ENCODE measurements around the gene SMPD1. TPM values are rescaled to one million over a fixed set of nuclear protein-coding genes. Genes with fewer than 3 reads are reported as not detected.

SMPD1 gene
- total and polyA plus RNA-seq, 4 donors: 19.3 to 69.5 (median 32.9) TPM

DNA sequence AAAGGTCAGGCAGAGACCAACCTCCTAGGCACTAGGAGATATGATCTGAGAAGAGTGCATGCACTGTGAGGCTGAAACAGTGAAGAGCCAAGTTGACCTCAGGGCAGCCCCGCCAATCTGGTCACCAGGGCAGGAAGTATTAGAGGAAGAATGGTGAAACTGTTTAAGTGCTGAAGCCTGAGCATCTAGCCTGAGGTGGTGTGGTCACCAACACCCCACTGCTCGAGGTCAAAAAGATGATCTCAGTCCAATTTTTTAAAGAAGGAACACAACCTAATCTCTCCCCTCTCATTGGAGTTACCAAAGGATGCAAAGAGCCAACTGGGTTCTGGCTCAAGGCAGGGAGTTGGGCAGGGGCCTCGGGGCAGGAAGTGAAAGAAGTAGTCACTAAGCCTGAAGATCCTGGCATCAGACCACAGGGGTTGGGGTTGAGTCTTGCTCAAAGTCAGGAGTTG lies 24.6 kb downstream of the SMPD1 start:
- no peak overlapping the region for H3K27ac ChIP-seq (ENCODE audit: low read depth in 1 of 2, low read length in 1 of 2)
- no peak for DNase-seq
- H3K9ac ChIP-seq (ENCODE audit: insufficient read depth in 1 of 2, low read length in 2 of 2): no peak overlapping the region
- H3K27me3 ChIP-seq (ENCODE audit: control insufficient read depth in 3 of 3, insufficient read depth in 3 of 3, low read length in 2 of 3): no peaks in the 10 kb centered on the region
- H3K9me3 ChIP-seq (ENCODE audit: control insufficient read depth in 4 of 4, insufficient read depth in 3 of 4, low read length in 3 of 4): no peaks in the 10 kb centered on the region
- 37 to 64% methylated on average over 3 of the region's 3 CpGs for WGBS, 2 donors
- H3K4me1 ChIP-seq (ENCODE audit: control insufficient read depth in 5 of 5, insufficient read depth in 5 of 5, low read length in 5 of 5): peaks cover 0 to 15% (median 3%) of the 10 kb centered on the region in 5 donors
- no peak overlapping the region for H3K4me3 ChIP-seq
- TF ChIP-seq, protein P1, sequence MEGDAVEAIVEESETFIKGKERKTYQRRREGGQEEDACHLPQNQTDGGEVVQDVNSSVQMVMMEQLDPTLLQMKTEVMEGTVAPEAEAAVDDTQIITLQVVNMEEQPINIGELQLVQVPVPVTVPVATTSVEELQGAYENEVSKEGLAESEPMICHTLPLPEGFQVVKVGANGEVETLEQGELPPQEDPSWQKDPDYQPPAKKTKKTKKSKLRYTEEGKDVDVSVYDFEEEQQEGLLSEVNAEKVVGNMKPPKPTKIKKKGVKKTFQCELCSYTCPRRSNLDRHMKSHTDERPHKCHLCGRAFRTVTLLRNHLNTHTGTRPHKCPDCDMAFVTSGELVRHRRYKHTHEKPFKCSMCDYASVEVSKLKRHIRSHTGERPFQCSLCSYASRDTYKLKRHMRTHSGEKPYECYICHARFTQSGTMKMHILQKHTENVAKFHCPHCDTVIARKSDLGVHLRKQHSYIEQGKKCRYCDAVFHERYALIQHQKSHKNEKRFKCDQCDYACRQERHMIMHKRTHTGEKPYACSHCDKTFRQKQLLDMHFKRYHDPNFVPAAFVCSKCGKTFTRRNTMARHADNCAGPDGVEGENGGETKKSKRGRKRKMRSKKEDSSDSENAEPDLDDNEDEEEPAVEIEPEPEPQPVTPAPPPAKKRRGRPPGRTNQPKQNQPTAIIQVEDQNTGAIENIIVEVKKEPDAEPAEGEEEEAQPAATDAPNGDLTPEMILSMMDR (IDR thresholded peaks at IDR 0.05; ENCODE audit: control extremely low read depth, extremely low read depth): no peak
- H3K36me3 ChIP-seq (ENCODE audit: control insufficient read depth in 4 of 4, insufficient read depth in 4 of 4, low read length in 4 of 4): peaks cover 0 to 9% (median 2%) of the 10 kb centered on the region in 4 donors
- no peak for ATAC-seq (ENCODE audit: insufficient read depth, low FRiP score)

DNA sequence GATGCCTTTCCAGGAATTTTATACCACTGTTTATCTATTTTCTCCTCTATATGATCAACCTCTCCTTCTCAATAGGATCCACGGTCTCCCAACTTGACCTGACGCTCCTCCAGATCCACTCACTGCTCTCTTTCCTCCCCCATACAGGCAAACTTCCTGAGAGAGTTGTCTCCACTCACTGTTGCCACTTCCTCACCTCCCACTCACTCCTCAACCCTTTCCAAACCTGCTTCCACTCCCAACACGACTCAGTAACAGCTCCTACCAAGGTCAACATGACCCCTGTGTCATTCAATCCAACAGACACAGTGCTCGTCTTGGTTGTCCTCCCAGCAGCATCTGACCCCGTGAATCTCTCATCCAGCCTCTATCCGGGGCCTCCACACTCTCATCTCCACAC lies 25.5 kb downstream of the SMPD1 start:
- no peak for ATAC-seq (ENCODE audit: insufficient read depth, low FRiP score)
- Histone ChIP-seq H3K4me1 (ENCODE audit: control insufficient read depth in 5 of 5, insufficient read depth in 5 of 5, low read length in 5 of 5) (peaks cover 0 to 17% (median 3%) of the 10 kb centered on the region in 5 donors), H3K27me3 (ENCODE audit: control insufficient read depth in 3 of 3, insufficient read depth in 3 of 3, low read length in 2 of 3) (no peaks in the 10 kb centered on the region), H3K4me3 (no peak overlapping the region), H3K36me3 (ENCODE audit: control insufficient read depth in 4 of 4, insufficient read depth in 4 of 4, low read length in 4 of 4) (peaks cover 0 to 3% (median 0%) of the 10 kb centered on the region in 4 donors), H3K27ac (ENCODE audit: low read depth in 1 of 2, low read length in 1 of 2) (no peak overlapping the region), H3K9me3 (ENCODE audit: control insufficient read depth in 4 of 4, insufficient read depth in 3 of 4, low read length in 3 of 4) (no peaks in the 10 kb centered on the region), H3K9ac (ENCODE audit: insufficient read depth in 1 of 2, low read length in 2 of 2) (no peak overlapping the region)
- 80 to 91% methylated on average over 6 of the region's 6 CpGs for WGBS, 2 donors
- TF ChIP-seq, protein P1 (IDR thresholded peaks at IDR 0.05; ENCODE audit: control extremely low read depth, extremely low read depth): no peak
- DNase-seq: no peak

DNA sequence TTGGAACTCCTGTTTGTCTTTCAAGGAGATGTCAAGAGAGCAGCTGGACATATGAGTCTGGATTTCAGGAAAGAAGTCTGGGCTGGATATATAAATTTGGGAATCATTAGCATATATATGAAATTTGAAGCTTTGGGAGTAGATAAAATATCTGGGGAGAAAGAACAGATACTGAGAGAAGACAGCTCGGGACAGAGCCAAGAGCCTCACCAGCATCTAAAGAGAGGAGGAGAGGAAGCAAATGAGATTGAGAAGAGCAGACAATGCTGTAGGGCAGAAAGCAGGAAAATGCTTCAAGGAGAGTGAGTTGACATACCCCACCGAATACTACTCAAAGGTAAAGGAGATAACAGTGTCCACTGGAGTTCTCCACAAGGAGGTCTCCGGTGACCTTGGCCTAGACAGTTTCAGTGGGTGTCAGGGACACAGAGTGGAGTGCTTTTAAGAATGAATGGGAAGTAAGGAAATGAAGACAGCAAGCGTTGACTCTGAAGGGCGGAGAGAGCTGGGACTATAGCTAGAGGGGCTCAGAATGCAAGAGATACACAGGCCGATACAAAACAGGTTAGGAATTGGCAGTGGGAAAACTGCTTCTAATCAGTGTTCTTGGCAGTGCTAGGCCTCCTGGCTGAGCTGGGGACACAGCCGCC lies 27.8 kb downstream of the SMPD1 start:
- peak overlapping the region in 1 of 2 donors; percentile 98 for H3K27ac ChIP-seq (ENCODE audit: low read depth in 1 of 2, low read length in 1 of 2)
- 39 to 58% methylated on average over 7 of the region's 7 CpGs for WGBS, 2 donors
- peak in 1 of 3 donors; percentile 20 for DNase-seq
- H3K9ac ChIP-seq (ENCODE audit: insufficient read depth in 1 of 2, low read length in 2 of 2): peak overlapping the region in 1 of 2 donors; percentile 54
- H3K36me3 ChIP-seq (ENCODE audit: control insufficient read depth in 4 of 4, insufficient read depth in 4 of 4, low read length in 4 of 4): no peaks in the 10 kb centered on the region
- peaks cover 0 to 17% (median 3%) of the 10 kb centered on the region in 5 donors for H3K4me1 ChIP-seq (ENCODE audit: control insufficient read depth in 5 of 5, insufficient read depth in 5 of 5, low read length in 5 of 5)
- no peak for ATAC-seq (ENCODE audit: insufficient read depth, low FRiP score)
- H3K9me3 ChIP-seq (ENCODE audit: control insufficient read depth in 4 of 4, insufficient read depth in 3 of 4, low read length in 3 of 4): no peaks in the 10 kb centered on the region
- peak overlapping the region; percentile 89 for H3K4me3 ChIP-seq
- TF ChIP-seq, protein P1 (IDR thresholded peaks at IDR 0.05; ENCODE audit: control extremely low read depth, extremely low read depth): no peak
- peaks cover 0 to 3% (median 0%) of the 10 kb centered on the region in 3 donors for H3K27me3 ChIP-seq (ENCODE audit: control insufficient read depth in 3 of 3, insufficient read depth in 3 of 3, low read length in 2 of 3)
